Central memory CD8-positive, alpha-beta T cell (primary cell): ENCODE results near the gene EFS.

Experiments used
- ATAC-seq: fragments of 150-1000 bp; cut with Tn5 transposase; replicated peaks from 2 replicates; pipeline ENCODE4 v1.10.0; 2022; ENCODE audit warnings: mild to moderate bottlenecking, moderate FRiP score, moderate number of reproducible peaks; ENCODE audit not compliant: poor library complexity, severe bottlenecking; ENCODE audit errors: extremely low read depth
- DNase-seq, 2 donors: peaks; one replicate each; pipeline ENCODE4 v3.0.0; 2021; ENCODE audit warnings: low spot score in 2 of 2
- H3K27ac Mint-ChIP-seq: one replicate; pipeline ENCODE4 v1.8.0; 2022; ENCODE audit warnings: low read depth, mild to moderate bottlenecking, moderate library complexity, mixed read lengths
- H3K27me3 Mint-ChIP-seq: one replicate; pipeline ENCODE4 v1.8.0; 2022; ENCODE audit warnings: mixed read lengths
- H3K36me3 Mint-ChIP-seq: one replicate; pipeline ENCODE4 v1.8.0; 2022; ENCODE audit warnings: mild to moderate bottlenecking, moderate library complexity, mixed read lengths; ENCODE audit not compliant: insufficient read depth
- H3K4me1 Mint-ChIP-seq: one replicate; pipeline ENCODE4 v1.8.0; 2022; ENCODE audit warnings: mixed read lengths
- H3K4me3 Mint-ChIP-seq: one replicate; pipeline ENCODE4 v1.8.0; 2022; ENCODE audit warnings: mild to moderate bottlenecking, moderate library complexity, mixed read lengths
- H3K9me3 Mint-ChIP-seq: one replicate; pipeline ENCODE4 v1.8.0; 2022; ENCODE audit warnings: mixed read lengths

Gene EFS

GRCh38 chr14:23321572-23322547 is 43.1 kb downstream of the EFS start:
- Mint-ChIP-seq H3K36me3 (peaks cover 43% of the 10 kb centered on the region), H3K4me3 (peak overlapping the region; percentile 89), H3K4me1 (peaks cover 37% of the 10 kb centered on the region), H3K27me3 (no peaks in the 10 kb centered on the region), H3K27ac (peak overlapping the region; percentile 97), H3K9me3 (no peaks in the 10 kb centered on the region)
- DNase-seq: peak in 1 of 2 donors; percentile 23
- ATAC-seq: no peak

GRCh38 chr14:23320584-23321571 is 44.1 kb downstream of the EFS start, which contains the start of gene PABPN1:
Gene PABPN1, plus strand, starts transcription at chr14:23321457. Its CDS starts 13 bp downstream, at chr14:23321470.
- H3K4me1 Mint-ChIP-seq: peaks cover 32% of the 10 kb centered on the region
- no peaks in the 10 kb centered on the region for H3K9me3 Mint-ChIP-seq
- peak within 1 kb of the TSS; percentile 89 for H3K4me3 Mint-ChIP-seq
- ATAC-seq: peak; percentile 90
- peak within 1 kb of the TSS; percentile 97 for H3K27ac Mint-ChIP-seq
- H3K36me3 Mint-ChIP-seq: peaks cover 42% of the 10 kb centered on the region
- DNase-seq: peak; percentile 93 to 98
- H3K27me3 Mint-ChIP-seq: no peaks in the 10 kb centered on the region

GRCh38 chr14:23319746-23320583 is 45.0 kb downstream of the EFS start:
- no peaks in the 10 kb centered on the region for H3K27me3 Mint-ChIP-seq
- peaks cover 34% of the 10 kb centered on the region for H3K36me3 Mint-ChIP-seq
- H3K27ac Mint-ChIP-seq: peak overlapping the region; percentile 97
- no peaks in the 10 kb centered on the region for H3K9me3 Mint-ChIP-seq
- ATAC-seq (no peak), DNase-seq (no peak)
- peak overlapping the region; percentile 89 for H3K4me3 Mint-ChIP-seq
- H3K4me1 Mint-ChIP-seq: peaks cover 31% of the 10 kb centered on the region

- ATAC-seq (no peak), DNase-seq (no peak)
- Mint-ChIP-seq H3K9me3 (no peaks in the 10 kb centered on the region), H3K4me1 (peaks cover 14% of the 10 kb centered on the region), H3K36me3 (peaks cover 8% of the 10 kb centered on the region), H3K27me3 (no peaks in the 10 kb centered on the region), H3K27ac (no peak overlapping the region), H3K4me3 (no peak overlapping the region)
Measured at GRCh38 chr14:23316300-23316699, 48.7 kb downstream of the EFS start.

- Mint-ChIP-seq H3K36me3 (no peaks in the 10 kb centered on the region), H3K4me3 (no peak overlapping the region), H3K9me3 (no peaks in the 10 kb centered on the region), H3K27ac (no peak overlapping the region), H3K4me1 (no peaks in the 10 kb centered on the region), H3K27me3 (peaks cover 39% of the 10 kb centered on the region)
- no peak for DNase-seq
- ATAC-seq: no peak
Measured at GRCh38 chr14:23310546-23310945, 54.4 kb downstream of the EFS start.

GRCh38 chr14:23308721-23309445 is 56.1 kb downstream of the EFS start:
- Mint-ChIP-seq H3K9me3 (no peaks in the 10 kb centered on the region), H3K4me1 (no peaks in the 10 kb centered on the region), H3K27ac (no peak overlapping the region)

GRCh38 chr14:23307687-23308644 is 57.0 kb downstream of the EFS start:
- Mint-ChIP-seq H3K27me3 (peaks cover 39% of the 10 kb centered on the region), H3K27ac (no peak overlapping the region), H3K4me3 (no peak overlapping the region), H3K4me1 (peaks cover 5% of the 10 kb centered on the region), H3K36me3 (no peaks in the 10 kb centered on the region), H3K9me3 (no peaks in the 10 kb centered on the region)
- ATAC-seq (no peak), DNase-seq (no peak)

More at GRCh38 chr14:23308721-23309445, 56.1 kb downstream of the EFS start:
- no peak for DNase-seq
- no peak for ATAC-seq
- no peak overlapping the region for H3K4me3 Mint-ChIP-seq
- peaks cover 39% of the 10 kb centered on the region for H3K27me3 Mint-ChIP-seq
- no peaks in the 10 kb centered on the region for H3K36me3 Mint-ChIP-seq

- H3K27me3 Mint-ChIP-seq: peaks cover 39% of the 10 kb centered on the region
- peaks cover 4% of the 10 kb centered on the region for H3K36me3 Mint-ChIP-seq
- peak overlapping the region; percentile 22 for H3K4me3 Mint-ChIP-seq
- ATAC-seq (no peak), DNase-seq (no peak)
- H3K27ac Mint-ChIP-seq: peak overlapping the region; percentile 76
- H3K4me1 Mint-ChIP-seq: peaks cover 12% of the 10 kb centered on the region
- no peaks in the 10 kb centered on the region for H3K9me3 Mint-ChIP-seq
Measured at GRCh38 chr14:23307146-23307530, 57.8 kb downstream of the EFS start.

GRCh38 chr14:23306412-23307145 is 58.4 kb downstream of the EFS start, which contains the start of gene BCL2L2:
Gene BCL2L2, plus strand, starts transcription at chr14:23306833. Its CDS starts 935 bp downstream, at chr14:23307768.
- Mint-ChIP-seq H3K27me3 (peaks cover 39% of the 10 kb centered on the region), H3K4me3 (peak within 1 kb of the TSS; percentile 22), H3K4me1 (peaks cover 12% of the 10 kb centered on the region), H3K9me3 (no peaks in the 10 kb centered on the region), H3K27ac (peak within 1 kb of the TSS; percentile 76), H3K36me3 (peaks cover 7% of the 10 kb centered on the region)
- DNase-seq (no peak), ATAC-seq (no peak)
